ENCODE results near the gene SPAG6. TPM values are rescaled to one million over a fixed set of nuclear protein-coding genes. Genes with fewer than 3 reads are reported as not detected.
A peak's percentile ranks its signal among the peaks of the same experiment; 100 is the strongest.

Gene SPAG6
- total RNA-seq, 2 experiments from 2014 or later: not detected

- Mint-ChIP-seq H3K4me1 (ENCODE audit: low read depth) (peaks cover 36% of the 10 kb centered on the region), H3K36me3 (ENCODE audit: low read depth) (peaks cover 13% of the 10 kb centered on the region), H3K9me3 (peaks cover 4% of the 10 kb centered on the region), H3K27ac (peak overlapping the region; percentile 76), H3K4me3 (peak overlapping the region; percentile 68), H3K27me3 (peaks cover 51% of the 10 kb centered on the region)
- CTCF ChIA-PET: no interaction called here
- POLR2A ChIA-PET: interaction anchor here (0.7 to 1.4 kb wide), 5 partner anchors 9 to 113 kb away, joined by 3 to 4 read pairs (median 3); partner anchors contain the start of gene COMMD3
- no peak for TF ChIP-seq CTCF (IDR thresholded peaks at IDR 0.05)
- DNase-seq: peak; percentile 79
- intact Hi-C loops (cut with micrococcal nuclease): no loop called here
- peak; percentile 71 for ATAC-seq
Measured at GRCh38 chr10:22335173-22335933, 9.9 kb upstream of the SPAG6 start.

- Mint-ChIP-seq H3K36me3 (ENCODE audit: low read depth) (peaks cover 11% of the 10 kb centered on the region), H3K27me3 (peaks cover 59% of the 10 kb centered on the region), H3K4me3 (no peak overlapping the region), H3K4me1 (ENCODE audit: low read depth) (peaks cover 32% of the 10 kb centered on the region), H3K27ac (no peak overlapping the region), H3K9me3 (peaks cover 4% of the 10 kb centered on the region)
- ATAC-seq (no peak), DNase-seq (no peak)
- CTCF ChIA-PET: interaction anchor here (0.8 kb wide), 1 partner anchor 22 kb away, joined by 3 read pairs; the partner anchor contains the start of gene COMMD3
- POLR2A ChIA-PET: no interaction called here
- no peak for TF ChIP-seq CTCF (IDR thresholded peaks at IDR 0.05)
- intact Hi-C loops (cut with micrococcal nuclease): no loop called here
Measured at GRCh38 chr10:22338185-22338900, 7.0 kb upstream of the SPAG6 start.

- TF ChIP-seq CTCF (IDR thresholded peaks at IDR 0.05): no peak
- no peak overlapping the region for H3K27ac Mint-ChIP-seq
- no peaks in the 10 kb centered on the region for H3K9me3 Mint-ChIP-seq
- peaks cover 5% of the 10 kb centered on the region for H3K36me3 Mint-ChIP-seq (ENCODE audit: low read depth)
- ChIA-PET POLR2A (no interaction called here), CTCF (no interaction called here)
- H3K4me3 Mint-ChIP-seq: no peak overlapping the region
- DNase-seq: no peak
- intact Hi-C loops (cut with micrococcal nuclease): no loop called here
- H3K4me1 Mint-ChIP-seq (ENCODE audit: low read depth): peaks cover 26% of the 10 kb centered on the region
- no peak for ATAC-seq
- peaks cover 56% of the 10 kb centered on the region for H3K27me3 Mint-ChIP-seq
Measured at GRCh38 chr10:22338931-22339330, 6.4 kb upstream of the SPAG6 start.

- peaks cover 7% of the 10 kb centered on the region for H3K36me3 Mint-ChIP-seq (ENCODE audit: low read depth)
- H3K27me3 Mint-ChIP-seq: peaks cover 65% of the 10 kb centered on the region
- peaks cover 30% of the 10 kb centered on the region for H3K4me1 Mint-ChIP-seq (ENCODE audit: low read depth)
- no peak for DNase-seq
- ATAC-seq: peak; percentile 9
- intact Hi-C loops (cut with micrococcal nuclease): loop anchor here (10.0 kb wide), 1 partner anchor 645 kb away; no protein-coding TSS in a partner anchor
- H3K9me3 Mint-ChIP-seq: peaks cover 3% of the 10 kb centered on the region
- POLR2A ChIA-PET: interaction anchor here (0.6 to 1.2 kb wide), 6 partner anchors 10 to 651 kb away, joined by 3 to 5 read pairs (median 4); partner anchors contain the start of gene COMMD3
- no peak for TF ChIP-seq CTCF (IDR thresholded peaks at IDR 0.05)
- peak overlapping the region; percentile 79 for H3K27ac Mint-ChIP-seq
- peak overlapping the region; percentile 76 for H3K4me3 Mint-ChIP-seq
- CTCF ChIA-PET: interaction anchor here (0.6 to 1.4 kb wide), 4 partner anchors 10 to 327 kb away, joined by 3 to 6 read pairs (median 4); no protein-coding TSS in a partner anchor
Measured at GRCh38 chr10:22339761-22340328, 5.5 kb upstream of the SPAG6 start.

Data from activated CD8-positive, alpha-beta T cell treated with anti-CD3 and anti-CD28 coated beads for 36 hours (primary cell).